ENCODE measurements around the gene CLK3. TPM values are rescaled to one million over a fixed set of nuclear protein-coding genes. Genes with fewer than 3 reads are reported as not detected.
A peak's percentile ranks its signal among the peaks of the same experiment; 100 is the strongest.

The CLK3 gene
- total and polyA plus RNA-seq, 2 of the 13 experiments (the other 11 are each of a cell fraction or from before 2014, with no cell fraction given), result 41.5 to 82.0 TPM

- TF ChIP-seq HMGXB3 (CRISPR knock-in tag; IDR thresholded peaks at IDR 0.05; ENCODE audit: borderline replicate concordance) (peak; percentile 42; the same call in 1 of the 2 replicates), PHB2 (IDR thresholded peaks at IDR 0.05; ENCODE audit: partially characterized antibody) (no peak), ARNT (IDR thresholded peaks at IDR 0.05) (no peak), RFXAP (CRISPR knock-in tag; IDR thresholded peaks at IDR 0.05; ENCODE audit: borderline replicate concordance) (peak; percentile 99), ZNF792 (CRISPR knock-in tag; IDR thresholded peaks at IDR 0.05) (peak; percentile 89), TMF1 (CRISPR knock-in tag; IDR thresholded peaks at IDR 0.05; ENCODE audit: low read depth) (no peak), ZNF180 (CRISPR knock-in tag; IDR thresholded peaks at IDR 0.05; ENCODE audit: borderline replicate concordance, low read depth) (no peak), CEBPZ (IDR thresholded peaks at IDR 0.05; ENCODE audit: low read length) (no peak), ZNF263 (CRISPR knock-in tag; IDR thresholded peaks at IDR 0.05) (peak; percentile 29; the same call in 1 of the 2 replicates), PLSCR1 (CRISPR knock-in tag; IDR thresholded peaks at IDR 0.05; ENCODE audit: borderline replicate concordance) (no peak), RAD51 (IDR thresholded peaks at IDR 0.05; ENCODE audit: borderline replicate concordance) (peak; percentile 91), DR1 (CRISPR knock-in tag; IDR thresholded peaks at IDR 0.05) (peak; percentile 95), SMAD9 (CRISPR knock-in tag; IDR thresholded peaks at IDR 0.05) (no peak), GPN1 (CRISPR knock-in tag; IDR thresholded peaks at IDR 0.05; ENCODE audit: borderline replicate concordance) (no peak), ZNF749 (CRISPR knock-in tag; IDR thresholded peaks at IDR 0.05; ENCODE audit: borderline replicate concordance) (no peak), HNRNPH1 (optimal IDR thresholded peaks at IDR 0.05; ENCODE audit: low read depth, low read length) (no peak), XRCC5 (optimal IDR thresholded peaks at IDR 0.05; ENCODE audit: low read length) (no peak), ZNF740 (CRISPR knock-in tag; IDR thresholded peaks at IDR 0.05) (no peak), SMARCE1 (IDR thresholded peaks at IDR 0.05; ENCODE audit: borderline replicate concordance) (no peak), ZNF12 (CRISPR knock-in tag; IDR thresholded peaks at IDR 0.05) (peak; percentile 33; the same call in 1 of the 2 replicates)
Measured at GRCh38 chr15:74598126-74598842, 17.4 kb upstream of the CLK3 start (continued).
